Astrocyte of the cerebellum (primary cell): Measurements from ENCODE around the gene ATIC.

Source experiments
- DNase-seq: peaks from one replicate; pipeline ENCODE4 v3.0.0-alpha.2; 2011; ENCODE audit warnings: low read depth
- H3K4me3 ChIP-seq: 2 replicates; pipeline ENCODE4 v1.5.1; 2011; ENCODE audit warnings: mild to moderate bottlenecking, low read depth, low read length, moderate library complexity
- in situ Hi-C: cut with HindIII; loops from 2 replicates; pipeline ENCODE4 v1.10.0; 2017; ENCODE audit warnings: low sequenced_read_pairs
- TF ChIP-seq, protein P1 (sequence below): IDR thresholded peaks from 2 replicates; pipeline ENCODE4 v1.5.1; 2012; ENCODE audit warnings: low read length, low read depth, moderate library complexity, mild to moderate bottlenecking; ENCODE audit errors: missing control alignments

ATIC gene

DNA sequence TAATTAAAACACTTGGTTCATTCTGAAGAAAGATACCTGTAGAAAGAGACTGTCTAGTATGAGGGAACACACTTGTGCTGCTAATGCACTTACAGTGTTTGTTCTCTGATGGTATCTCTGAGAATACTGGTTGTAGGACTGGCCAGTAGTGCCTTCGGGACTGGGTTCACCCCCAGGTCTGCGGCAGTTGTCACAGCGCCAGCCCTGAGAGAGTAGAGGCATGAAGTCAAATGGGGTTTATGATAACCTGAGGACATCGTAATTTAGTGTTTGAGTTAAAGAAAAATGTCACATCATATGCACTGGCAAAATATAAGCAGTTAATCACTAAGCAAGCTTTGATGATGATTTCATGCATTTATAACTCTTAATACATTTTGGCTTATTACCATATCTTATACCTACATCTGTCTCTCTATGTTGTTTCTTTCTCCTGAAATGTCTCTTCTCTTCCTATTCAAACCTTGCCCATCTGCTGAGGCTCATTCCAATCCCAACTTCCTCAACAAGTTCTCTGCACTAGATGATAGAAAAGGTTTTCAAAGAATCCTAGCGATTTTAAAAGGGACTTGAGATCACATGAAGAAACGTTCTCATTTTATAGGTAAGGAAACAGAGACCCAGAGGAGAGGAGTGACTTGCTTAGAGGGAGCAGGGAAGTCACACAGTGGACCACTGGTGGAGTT, 50.2 kb downstream of the ATIC start:
- no peak for DNase-seq
- TF ChIP-seq, protein P1, sequence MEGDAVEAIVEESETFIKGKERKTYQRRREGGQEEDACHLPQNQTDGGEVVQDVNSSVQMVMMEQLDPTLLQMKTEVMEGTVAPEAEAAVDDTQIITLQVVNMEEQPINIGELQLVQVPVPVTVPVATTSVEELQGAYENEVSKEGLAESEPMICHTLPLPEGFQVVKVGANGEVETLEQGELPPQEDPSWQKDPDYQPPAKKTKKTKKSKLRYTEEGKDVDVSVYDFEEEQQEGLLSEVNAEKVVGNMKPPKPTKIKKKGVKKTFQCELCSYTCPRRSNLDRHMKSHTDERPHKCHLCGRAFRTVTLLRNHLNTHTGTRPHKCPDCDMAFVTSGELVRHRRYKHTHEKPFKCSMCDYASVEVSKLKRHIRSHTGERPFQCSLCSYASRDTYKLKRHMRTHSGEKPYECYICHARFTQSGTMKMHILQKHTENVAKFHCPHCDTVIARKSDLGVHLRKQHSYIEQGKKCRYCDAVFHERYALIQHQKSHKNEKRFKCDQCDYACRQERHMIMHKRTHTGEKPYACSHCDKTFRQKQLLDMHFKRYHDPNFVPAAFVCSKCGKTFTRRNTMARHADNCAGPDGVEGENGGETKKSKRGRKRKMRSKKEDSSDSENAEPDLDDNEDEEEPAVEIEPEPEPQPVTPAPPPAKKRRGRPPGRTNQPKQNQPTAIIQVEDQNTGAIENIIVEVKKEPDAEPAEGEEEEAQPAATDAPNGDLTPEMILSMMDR: no peak
- in situ Hi-C loops: no loop called here
- no peak overlapping the region for H3K4me3 ChIP-seq

DNA sequence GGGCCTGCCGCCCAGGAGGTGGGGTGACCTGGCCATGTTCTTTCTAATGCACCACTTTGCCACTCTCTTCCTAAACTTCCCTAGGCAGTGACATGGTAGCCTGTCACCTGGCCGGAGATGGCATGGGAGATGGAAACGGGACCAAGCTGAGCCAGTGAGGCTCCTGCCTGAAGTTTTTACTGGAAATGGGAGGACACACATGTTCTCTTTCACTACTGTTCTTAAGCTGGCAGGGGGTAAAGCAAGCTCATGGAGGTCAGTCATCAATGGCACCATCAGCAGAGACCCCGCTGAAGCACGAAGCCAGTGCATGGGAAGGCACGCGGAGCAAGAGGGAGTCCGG, 50.7 kb downstream of the ATIC start:
- TF ChIP-seq, protein P1: no peak
- no peak overlapping the region for H3K4me3 ChIP-seq
- DNase-seq: no peak
- in situ Hi-C loops: no loop called here

DNA sequence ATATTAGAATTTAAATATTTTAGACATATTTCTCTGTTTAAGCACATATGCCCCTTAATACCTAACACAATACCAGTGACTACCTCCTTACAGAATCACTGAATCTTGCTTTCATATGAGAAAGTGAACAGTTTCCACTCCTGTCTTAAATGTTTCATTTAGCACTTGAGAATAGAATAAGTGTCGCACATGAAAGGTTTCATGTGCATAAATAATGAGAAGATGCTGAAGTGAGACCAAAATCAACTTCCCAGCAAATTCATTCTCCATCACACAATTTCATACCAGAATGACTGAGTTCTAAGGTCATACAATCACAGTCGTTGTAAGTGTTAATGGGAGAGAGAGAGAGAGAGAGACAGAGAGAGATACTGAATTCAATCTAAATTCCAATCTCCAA, 51.2 kb downstream of the ATIC start:
- DNase-seq: no peak
- no peak overlapping the region for H3K4me3 ChIP-seq
- TF ChIP-seq, protein P1: no peak
- in situ Hi-C loops: no loop called here

DNA sequence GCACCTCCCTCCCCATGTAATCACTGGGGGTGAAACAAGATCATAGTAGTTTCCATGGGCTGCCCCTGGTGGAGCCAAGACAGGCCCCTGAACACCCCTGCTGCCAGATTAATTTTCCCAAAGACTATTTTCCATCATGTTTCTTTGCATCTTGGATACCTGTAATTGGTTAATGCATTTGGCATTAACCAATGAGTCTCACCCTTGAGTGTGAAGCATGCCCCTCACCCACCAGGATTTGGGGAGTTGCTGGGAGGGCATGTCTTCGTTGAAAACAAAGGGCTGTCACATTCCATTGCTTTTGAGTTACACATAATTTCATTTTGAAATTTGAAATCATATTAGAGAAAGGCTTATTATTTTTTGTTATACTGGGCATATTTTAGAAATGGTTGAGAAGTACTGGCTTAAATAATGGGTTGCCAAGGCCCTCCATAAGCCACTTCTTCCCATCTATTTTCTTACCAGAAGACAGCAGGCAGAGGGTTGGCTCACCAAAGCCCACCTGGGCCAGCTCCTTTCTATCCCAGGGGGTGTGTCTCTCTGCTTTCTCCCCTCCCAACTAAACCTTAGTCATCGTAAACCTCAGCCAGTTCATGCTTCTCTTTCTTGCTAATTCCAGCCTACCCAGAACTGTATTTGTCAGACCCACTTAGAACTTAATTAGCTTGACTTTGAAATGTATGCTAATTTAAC, 51.8 kb downstream of the ATIC start:
- in situ Hi-C loops: no loop called here
- DNase-seq: no peak

DNA sequence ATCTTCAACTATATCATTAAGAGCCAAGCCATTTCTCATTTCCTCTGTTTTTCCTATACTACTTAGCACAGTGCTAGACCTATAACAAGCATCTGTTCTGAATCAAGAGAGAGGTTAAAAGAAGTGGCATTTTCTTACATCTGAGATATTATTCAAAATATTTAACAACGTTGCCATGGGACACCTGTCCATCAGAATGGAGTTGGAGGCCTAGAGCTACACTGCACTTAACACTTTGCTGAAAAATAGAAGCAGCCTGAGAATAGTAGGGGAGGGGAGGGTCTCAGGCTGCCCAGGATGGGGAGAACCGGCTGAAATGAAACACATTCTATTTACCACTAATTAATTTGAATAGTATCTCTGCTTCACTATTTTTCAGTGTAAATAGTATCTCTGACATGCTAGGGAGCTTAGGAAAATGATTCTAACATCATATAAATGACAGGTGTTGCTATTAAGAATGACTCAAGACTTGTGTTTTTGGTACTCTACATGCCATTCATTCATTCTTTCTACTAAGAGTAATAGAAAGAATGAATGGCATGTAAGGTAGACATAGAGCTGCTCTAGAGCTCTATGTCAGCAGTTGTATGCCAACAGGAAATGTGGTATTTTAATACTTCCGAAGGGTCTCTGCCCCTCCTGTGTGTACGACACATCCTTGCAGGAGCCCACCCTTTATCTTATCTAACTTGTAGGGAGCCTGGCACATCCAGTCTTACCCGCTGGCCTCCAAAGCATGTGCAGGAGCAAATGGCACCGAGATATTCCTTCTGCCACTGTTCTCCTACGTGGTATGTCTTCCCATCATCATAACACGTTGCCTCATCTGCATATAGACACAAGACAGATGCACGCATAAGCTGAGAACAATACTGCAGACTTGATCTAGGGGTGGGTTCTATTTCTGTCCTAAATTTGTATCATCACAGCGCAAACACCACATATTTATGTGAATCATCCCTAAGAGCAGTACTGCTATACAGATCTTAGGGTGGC, 52.6 kb downstream of the ATIC start:
- DNase-seq: no peak
- TF ChIP-seq, protein P1: no peak
- H3K4me3 ChIP-seq: no peak overlapping the region
- in situ Hi-C loops: no loop called here

More for the DNA sequence above, 51.8 kb downstream of the ATIC start:
- TF ChIP-seq, protein P1: no peak
- H3K4me3 ChIP-seq: no peak overlapping the region

DNA sequence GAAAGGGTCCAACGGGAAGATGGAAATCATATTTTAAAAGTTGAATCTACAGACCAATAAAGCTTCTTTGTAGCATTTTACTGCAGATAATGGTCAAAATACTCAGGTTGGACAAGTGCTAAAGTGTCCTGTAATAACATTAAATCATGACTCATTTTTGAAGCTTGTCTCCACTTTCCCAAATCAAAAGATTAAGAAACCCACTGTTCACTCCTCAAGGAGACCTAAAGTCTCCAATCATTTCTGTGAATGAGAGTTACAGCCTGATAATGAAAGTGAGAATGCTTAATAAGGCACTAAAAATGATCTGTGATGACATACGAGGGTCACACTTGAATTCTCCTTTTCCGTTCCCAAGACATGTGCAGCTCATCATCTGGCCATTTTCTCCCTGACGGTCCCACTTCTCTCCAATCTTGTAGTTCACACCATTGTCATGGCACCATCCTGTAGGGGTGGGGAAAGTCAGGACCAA, 53.4 kb downstream of the ATIC start:
- TF ChIP-seq, protein P1: no peak
- no peak overlapping the region for H3K4me3 ChIP-seq
- in situ Hi-C loops: no loop called here
- DNase-seq: no peak
